Neural progenitor cell (in vitro differentiated cells): ENCODE measurements around the gene KPNA4. TPM values are rescaled to one million over a fixed set of nuclear protein-coding genes. Genes with fewer than 3 reads are reported as not detected.

Experiments
- DNase-seq: peaks from one replicate; pipeline ENCODE4 v3.0.0-alpha.2; 2016; ENCODE audit warnings: low spot score
- H2AFZ ChIP-seq: fragments of 200-600 bp; sonication (generic); replicated peaks from 2 replicates; pipeline ENCODE4 v1.6.1; 2016; ENCODE audit warnings: antibody characterized with exemption
- H3F3A ChIP-seq: fragments of 200-600 bp; sonication (generic); 2 replicates; pipeline ENCODE4 v1.6.1; 2016; ENCODE audit warnings: antibody characterized with exemption, low read depth
- H3K27ac ChIP-seq: fragments of 200-600 bp; sonication (generic); 2 replicates; pipeline ENCODE4 v1.5.1; 2016; ENCODE audit warnings: mild to moderate bottlenecking
- H3K27me3 ChIP-seq: fragments of 200-600 bp; sonication (generic); 2 replicates; pipeline ENCODE4 v1.6.1; 2016; ENCODE audit warnings: mild to moderate bottlenecking, moderate library complexity
- H3K36me3 ChIP-seq: fragments of 200-600 bp; sonication (generic); 2 replicates; pipeline ENCODE4 v1.5.1; 2016
- H3K4me1 ChIP-seq: fragments of 200-600 bp; sonication (generic); 2 replicates; pipeline ENCODE4 v1.6.1; 2016; ENCODE audit warnings: mixed run types
- H3K4me2 ChIP-seq: fragments of 200-600 bp; sonication (generic); 2 replicates; pipeline ENCODE4 v1.6.1; 2016
- H3K4me3 ChIP-seq: fragments of 200-600 bp; sonication (generic); 2 replicates; pipeline ENCODE4 v1.5.1; 2016
- H3K79me2 ChIP-seq: fragments of 200-600 bp; sonication (generic); 2 replicates; pipeline ENCODE4 v1.6.1; 2016; ENCODE audit warnings: low read depth
- H3K9ac ChIP-seq: fragments of 200-600 bp; sonication (generic); 2 replicates; pipeline ENCODE4 v1.6.1; 2016
- H3K9me3 ChIP-seq: fragments of 200-600 bp; sonication (generic); 2 replicates; pipeline ENCODE4 v1.5.1; 2016; ENCODE audit warnings: low read depth
- H4K20me1 ChIP-seq: fragments of 200-600 bp; sonication (generic); 2 replicates; pipeline ENCODE4 v1.6.1; 2016; ENCODE audit warnings: low read depth
- H3K27ac Mint-ChIP-seq: 3 replicates; pipeline ENCODE4 v1.8.0; 2021; ENCODE audit warnings: mixed read lengths
- H3K27me3 Mint-ChIP-seq: 2 replicates; pipeline ENCODE4 v1.8.0; 2022; ENCODE audit warnings: low read depth, mild to moderate bottlenecking, inconsistent platforms, moderate library complexity, mixed read lengths; ENCODE audit not compliant: insufficient read depth
- H3K36me3 Mint-ChIP-seq: 3 replicates; pipeline ENCODE4 v1.8.0; 2021; ENCODE audit warnings: mixed read lengths
- H3K4me1 Mint-ChIP-seq: 3 replicates; pipeline ENCODE4 v1.8.0; 2021; ENCODE audit warnings: mixed read lengths
- H3K4me3 Mint-ChIP-seq: 3 replicates; pipeline ENCODE4 v1.8.0; 2021; ENCODE audit warnings: mild to moderate bottlenecking, moderate library complexity, mixed read lengths
- H3K9me3 Mint-ChIP-seq: 3 replicates; pipeline ENCODE4 v1.8.0; 2020; ENCODE audit warnings: mixed read lengths
- CTCF ChIP-seq: fragments of 200-600 bp; sonication (generic); IDR thresholded peaks from 2 replicates; pipeline ENCODE4 v1.5.1; 2017; ENCODE audit warnings: antibody characterized with exemption, mild to moderate bottlenecking
- EZH2 ChIP-seq: fragments of 200-600 bp; sonication (generic); IDR thresholded peaks from 2 replicates; pipeline ENCODE4 v1.6.1; 2017; ENCODE audit warnings: antibody characterized with exemption, mild to moderate bottlenecking, moderate library complexity
- EZH2phosphoT487 ChIP-seq: fragments of 200-600 bp; sonication (generic); IDR thresholded peaks from 2 replicates; pipeline ENCODE4 v1.6.1; 2017; ENCODE audit warnings: antibody characterized with exemption
- total RNA-seq: library from RNA; depleted of rRNA; stranded (reverse); fragments of >200 nt; gene quantifications from 2 replicates; pipeline ENCODE4 v1.2.3, GENCODE V29; 2015; ENCODE audit warnings: low replicate concordance

KPNA4 gene
- total RNA-seq, 1 donor from 2014 or later, result 56.6 TPM

DNA sequence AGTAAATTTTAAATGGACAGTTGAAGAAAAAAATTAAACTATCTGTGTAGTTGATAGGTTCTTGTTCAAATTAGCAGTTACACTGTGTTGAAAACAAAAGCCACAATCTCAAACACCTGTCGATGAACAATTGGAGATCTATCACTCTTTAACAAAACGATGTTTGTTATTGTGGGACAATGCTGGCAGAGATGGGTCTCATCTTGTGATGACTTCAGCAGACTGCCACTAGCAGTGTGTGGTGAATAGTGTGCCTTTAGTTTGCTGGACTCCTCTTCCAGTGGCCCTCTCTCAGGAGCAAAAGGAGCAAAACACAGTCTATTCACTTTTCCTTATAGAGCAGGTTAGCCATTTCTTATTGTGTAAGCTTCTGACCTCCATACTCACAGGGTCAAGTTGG is 101.0 kb downstream of the KPNA4 start:
- Mint-ChIP-seq H3K9me3 (peaks cover 12% of the 10 kb centered on the region), H3K27ac (no peak overlapping the region), H3K4me1 (peaks cover 3% of the 10 kb centered on the region), H3K4me3 (no peak overlapping the region), H3K36me3 (no peaks in the 10 kb centered on the region), H3K27me3 (no peaks in the 10 kb centered on the region)
- Histone ChIP-seq H3K9ac (no peak overlapping the region), H3K36me3 (no peaks in the 10 kb centered on the region), H3K9me3 (no peaks in the 10 kb centered on the region), H2AFZ (no peak overlapping the region), H3K27me3 (no peaks in the 10 kb centered on the region), H3K4me2 (no peak overlapping the region), H3F3A (no peaks in the 10 kb centered on the region), H3K79me2 (no peaks in the 10 kb centered on the region), H3K4me3 (no peak overlapping the region), H3K4me1 (peaks cover 5% of the 10 kb centered on the region), H4K20me1 (no peaks in the 10 kb centered on the region), H3K27ac (no peak overlapping the region)
- TF ChIP-seq CTCF (no peak), EZH2 (no peak), EZH2phosphoT487 (no peak)
- no peak for DNase-seq

DNA sequence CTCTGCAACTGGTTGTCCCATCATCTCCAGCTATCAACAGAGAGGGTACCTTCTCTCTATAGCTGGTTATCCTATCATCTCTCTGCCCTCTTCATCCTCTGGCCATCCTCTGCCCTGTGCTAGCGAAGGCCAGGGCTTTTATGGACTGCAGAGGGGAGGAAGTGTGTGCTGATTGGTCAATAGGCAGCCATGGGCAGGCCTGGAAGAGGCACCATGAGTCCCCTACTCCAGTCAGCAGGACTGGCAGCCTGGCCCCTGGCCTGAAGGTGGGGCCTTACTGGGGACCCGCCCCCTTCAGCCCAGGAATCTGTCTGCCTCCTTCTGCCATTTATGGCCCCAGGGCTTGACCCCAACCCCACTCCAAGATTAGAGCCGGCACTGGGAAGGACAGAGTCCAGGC is 105.3 kb downstream of the KPNA4 start:
- Histone ChIP-seq H3K4me2 (no peak overlapping the region), H3K9ac (no peak overlapping the region), H3K9me3 (no peaks in the 10 kb centered on the region), H3K27me3 (no peaks in the 10 kb centered on the region), H3K27ac (no peak overlapping the region), H4K20me1 (no peaks in the 10 kb centered on the region), H3K4me1 (peaks cover 5% of the 10 kb centered on the region), H3F3A (no peaks in the 10 kb centered on the region), H2AFZ (no peak overlapping the region), H3K79me2 (no peaks in the 10 kb centered on the region), H3K36me3 (no peaks in the 10 kb centered on the region), H3K4me3 (no peak overlapping the region)
- no peak for TF ChIP-seq EZH2
- TF ChIP-seq CTCF, result no peak
- no peak for TF ChIP-seq EZH2phosphoT487
- Mint-ChIP-seq H3K4me1 (peaks cover 3% of the 10 kb centered on the region), H3K27ac (peak overlapping the region; percentile 64), H3K27me3 (no peaks in the 10 kb centered on the region), H3K9me3 (peaks cover 5% of the 10 kb centered on the region), H3K4me3 (no peak overlapping the region), H3K36me3 (no peaks in the 10 kb centered on the region)
- DNase-seq, result no peak

DNA sequence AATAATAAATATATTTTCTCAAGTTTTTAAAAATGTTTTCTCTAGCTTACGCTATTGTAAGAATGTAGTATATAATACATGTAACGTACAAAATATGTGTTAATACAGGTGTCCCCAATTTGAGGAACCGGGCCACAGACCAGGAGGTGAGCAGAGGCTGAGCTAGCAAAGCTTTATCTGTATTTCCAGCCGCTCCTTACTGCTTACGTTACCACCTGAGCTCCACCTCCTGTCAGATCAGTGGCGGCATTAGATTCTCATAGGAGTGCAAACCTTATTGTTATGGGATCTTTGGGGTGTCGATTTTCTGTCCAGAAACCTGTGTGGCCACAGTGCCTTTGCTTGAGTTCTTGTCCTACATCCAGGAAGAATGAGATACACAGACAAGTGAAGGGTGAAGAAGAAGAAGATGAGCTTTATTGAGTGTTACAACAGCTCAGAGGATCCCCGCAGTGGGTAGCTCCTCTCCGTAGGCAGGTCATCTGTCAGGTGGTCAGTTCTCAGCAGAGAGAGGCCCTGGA is 105.9 kb downstream of the KPNA4 start:
- no peaks in the 10 kb centered on the region for H3K27me3 Mint-ChIP-seq
- peak overlapping the region; percentile 64 for H3K27ac Mint-ChIP-seq
- no peaks in the 10 kb centered on the region for H3K79me2 ChIP-seq
- DNase-seq, result no peak
- peaks cover 5% of the 10 kb centered on the region for H3K9me3 Mint-ChIP-seq
- no peaks in the 10 kb centered on the region for H3F3A ChIP-seq
- no peak overlapping the region for H3K4me2 ChIP-seq
- no peak overlapping the region for H3K27ac ChIP-seq
- no peak overlapping the region for H3K4me3 Mint-ChIP-seq
- H3K36me3 ChIP-seq, result no peaks in the 10 kb centered on the region
- H4K20me1 ChIP-seq, result no peaks in the 10 kb centered on the region
- TF ChIP-seq EZH2phosphoT487, result no peak
- no peak for TF ChIP-seq CTCF
- no peak for TF ChIP-seq EZH2
- H3K4me1 ChIP-seq, result peaks cover 5% of the 10 kb centered on the region
- no peaks in the 10 kb centered on the region for H3K9me3 ChIP-seq
- H3K9ac ChIP-seq, result no peak overlapping the region
- H3K4me1 Mint-ChIP-seq, result peaks cover 3% of the 10 kb centered on the region
- H2AFZ ChIP-seq, result no peak overlapping the region
- no peak overlapping the region for H3K4me3 ChIP-seq
- no peaks in the 10 kb centered on the region for H3K36me3 Mint-ChIP-seq
- no peaks in the 10 kb centered on the region for H3K27me3 ChIP-seq
